GM18861 (cell line): ENCODE data around the gene CAMK2G.
"Not testable (repeated sequence)": the region's sequence is repeated elsewhere in the genome, so short reads cannot be mapped to it uniquely, and the experiment has no call there.

Experiments
- ATAC-seq: cut with Tn5 transposase; IDR thresholded peaks from one replicate; pipeline ENCODE4 v1.9.1; 2021; ENCODE audit not compliant: unreplicated experiment

The CAMK2G gene

DNA sequence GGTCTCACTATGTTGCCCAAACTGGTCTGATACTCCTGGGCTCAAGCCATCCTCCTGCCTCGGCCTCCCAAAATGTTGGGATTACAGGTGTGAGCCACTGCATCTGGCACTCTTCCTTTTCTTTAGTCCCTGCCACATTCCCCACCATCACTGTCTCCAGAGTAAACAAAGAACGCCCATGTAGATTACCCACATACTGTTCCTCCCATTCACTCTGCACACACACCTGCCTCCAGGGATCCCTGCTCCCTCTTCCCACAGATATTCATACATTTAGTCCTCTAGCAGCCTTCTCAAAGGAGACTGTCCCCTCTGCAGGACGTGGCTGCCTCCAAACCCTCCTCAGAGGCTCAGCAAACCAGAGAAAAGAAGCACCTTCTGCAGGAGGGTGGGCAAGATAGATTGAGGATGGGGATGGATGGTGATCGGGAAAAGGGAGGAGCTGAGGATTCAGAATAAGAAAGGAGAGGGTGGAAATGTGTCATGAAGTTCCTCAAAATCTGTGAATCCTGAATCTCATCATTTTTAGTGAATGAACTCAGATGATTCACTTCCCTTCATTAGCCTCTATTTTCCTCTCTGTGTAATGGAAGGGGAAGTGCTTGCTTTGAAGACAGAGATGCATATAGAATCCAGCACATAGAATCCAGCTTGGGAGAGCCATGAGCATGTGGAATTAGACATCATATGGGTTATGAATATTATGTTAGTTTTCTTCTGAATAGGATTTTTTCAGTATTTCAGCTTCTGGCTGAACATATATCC lies 31.1 kb upstream of the CAMK2G start:
- ATAC-seq = no peak

DNA sequence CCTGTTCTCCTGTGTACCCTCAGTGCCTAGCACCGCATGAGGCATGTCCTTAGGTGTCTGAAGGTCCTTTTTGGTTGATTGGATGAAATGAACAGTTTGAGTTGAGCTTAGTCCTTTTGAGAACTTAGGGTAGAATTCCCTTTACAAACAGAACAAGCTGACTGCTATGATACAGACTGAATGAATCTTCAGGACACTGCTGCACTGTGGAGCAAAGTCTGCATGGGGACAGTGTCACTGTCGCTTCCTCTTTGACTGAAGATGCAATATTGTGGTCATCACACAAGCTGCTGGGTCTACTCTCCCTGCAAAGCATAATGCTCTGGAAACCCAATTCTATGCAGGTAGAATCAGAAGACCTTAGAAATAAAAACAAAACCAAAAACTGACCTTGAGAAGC lies 28.0 kb upstream of the CAMK2G start:
- no peak for ATAC-seq

DNA sequence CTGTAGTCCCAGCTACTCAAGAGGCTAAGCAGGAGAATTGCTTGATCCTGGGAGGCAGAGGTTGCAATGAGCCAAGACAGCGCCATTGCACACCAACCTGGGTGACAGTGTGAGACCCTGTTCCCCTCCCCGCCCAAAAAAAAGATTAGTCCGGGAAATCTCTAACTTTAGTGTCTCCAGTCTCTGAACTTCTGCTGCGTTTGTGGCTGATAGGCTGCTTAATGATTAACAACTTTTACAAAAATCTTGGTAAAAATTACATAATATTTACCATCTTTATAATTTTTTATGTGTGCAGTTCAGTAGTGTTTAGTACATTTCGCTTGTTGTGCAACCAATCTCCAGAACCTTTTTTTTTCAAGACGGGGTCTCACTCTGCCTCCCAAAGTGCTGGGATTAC lies 26.9 kb upstream of the CAMK2G start:
- no peak for ATAC-seq

DNA sequence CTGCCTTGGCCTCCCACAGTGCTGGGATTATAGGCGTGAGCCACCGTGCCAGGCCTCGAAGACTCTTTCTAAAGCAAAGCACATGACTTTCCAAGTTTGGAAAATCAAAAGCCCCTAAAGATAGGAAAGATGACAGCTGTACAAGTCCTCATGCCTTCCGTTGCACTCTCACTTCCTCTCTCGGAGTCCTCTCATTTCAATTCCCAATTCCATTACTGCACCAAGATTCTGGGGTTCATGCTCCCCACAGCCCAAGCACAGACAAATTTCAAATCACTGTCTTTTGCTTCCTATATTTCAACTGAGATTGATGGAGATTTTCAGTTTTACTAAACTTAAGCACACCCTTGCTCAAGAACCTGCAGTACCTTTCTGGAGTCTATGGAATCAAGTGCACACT lies 25.7 kb upstream of the CAMK2G start:
- no peak for ATAC-seq

DNA sequence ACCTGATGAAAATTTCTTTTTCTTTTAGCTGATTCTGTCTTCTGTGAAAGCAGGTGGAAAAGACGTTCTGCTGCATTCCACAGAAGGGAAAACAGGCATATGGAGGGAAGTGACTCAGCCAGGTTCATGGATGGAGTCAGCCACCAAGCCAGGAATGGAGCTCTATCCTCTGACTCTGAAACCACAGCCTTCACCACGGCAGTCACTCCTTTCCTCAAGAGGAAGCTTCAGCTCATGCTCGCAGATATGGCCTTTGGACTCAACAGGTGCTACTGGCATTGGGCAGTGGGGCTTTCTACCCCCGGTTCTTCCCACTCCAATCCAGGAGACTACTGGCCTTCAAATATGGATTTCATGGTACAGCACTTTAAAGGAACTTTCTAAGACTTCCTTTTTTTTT lies 25.1 kb upstream of the CAMK2G start:
- ATAC-seq = no peak

DNA sequence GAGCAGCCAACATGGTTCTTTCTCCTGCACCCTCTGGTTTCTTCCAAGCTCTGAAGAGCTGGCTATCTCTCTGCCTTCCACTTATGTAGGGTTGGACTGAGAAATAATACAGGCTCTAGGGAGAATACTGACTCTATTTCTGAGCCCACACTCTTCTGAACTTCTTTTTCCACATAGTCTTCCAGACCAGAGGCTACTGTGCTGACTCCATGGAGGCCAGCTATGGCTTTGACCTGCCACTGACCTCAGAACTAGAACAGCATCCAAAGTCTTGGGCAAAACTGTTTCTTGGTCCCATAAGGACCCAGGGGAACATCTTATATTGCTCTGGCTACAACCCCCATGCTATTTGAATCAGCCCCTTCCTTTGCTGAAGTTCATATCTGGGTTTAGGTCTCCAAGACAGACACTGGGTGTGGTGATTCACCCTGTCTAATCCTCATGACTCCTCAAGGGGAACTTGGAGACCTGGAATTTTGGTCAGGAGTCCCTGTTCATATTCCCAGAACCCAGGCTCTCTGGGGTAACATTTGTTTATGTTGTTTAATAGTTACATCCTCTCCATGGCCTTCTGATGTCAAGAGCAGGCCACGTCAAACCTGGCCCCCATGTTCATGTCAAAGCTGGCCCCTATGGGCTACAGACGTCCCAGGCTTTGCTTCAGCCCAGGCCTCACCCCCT lies 24.5 kb upstream of the CAMK2G start:
- ATAC-seq = no peak

DNA sequence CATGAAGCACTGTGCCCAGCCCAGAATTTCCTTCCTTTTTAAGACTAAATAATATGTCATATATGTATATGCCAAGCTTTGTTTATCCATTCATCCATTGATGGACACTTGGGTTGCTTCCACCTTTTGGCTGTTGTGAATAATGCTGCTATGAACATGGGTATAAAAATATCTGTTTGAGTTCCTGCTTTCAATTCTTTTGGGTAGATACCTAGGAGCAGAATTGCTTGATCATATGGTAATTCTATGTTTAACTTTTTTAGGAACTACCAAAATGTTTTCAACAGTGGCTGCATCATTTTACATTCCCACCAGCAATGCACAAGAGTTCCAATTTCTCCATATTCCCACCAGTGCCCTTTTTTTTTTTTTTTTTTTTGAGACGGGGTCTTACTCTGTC lies 23.3 kb upstream of the CAMK2G start:
- ATAC-seq = no peak

DNA sequence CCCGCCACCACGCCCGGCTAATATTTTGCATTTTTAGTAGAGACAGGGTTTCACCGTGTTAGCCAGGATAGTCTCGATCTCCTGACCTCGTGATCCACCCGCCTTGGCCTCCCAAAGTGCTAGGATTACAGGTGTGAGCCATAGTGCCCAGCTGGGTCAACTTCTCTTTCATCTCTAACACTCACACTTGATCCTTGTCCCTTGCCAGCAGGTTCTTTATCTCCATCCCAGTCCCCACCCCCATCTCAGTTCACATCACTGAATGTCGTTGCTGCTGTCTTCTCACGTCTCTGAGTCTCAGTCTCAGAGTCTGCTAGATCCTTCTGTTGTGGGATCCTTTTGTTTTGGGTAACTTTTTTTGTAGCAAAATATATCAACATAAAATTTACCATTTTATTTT lies 21.0 kb upstream of the CAMK2G start:
- not testable (repeated sequence) for ATAC-seq

DNA sequence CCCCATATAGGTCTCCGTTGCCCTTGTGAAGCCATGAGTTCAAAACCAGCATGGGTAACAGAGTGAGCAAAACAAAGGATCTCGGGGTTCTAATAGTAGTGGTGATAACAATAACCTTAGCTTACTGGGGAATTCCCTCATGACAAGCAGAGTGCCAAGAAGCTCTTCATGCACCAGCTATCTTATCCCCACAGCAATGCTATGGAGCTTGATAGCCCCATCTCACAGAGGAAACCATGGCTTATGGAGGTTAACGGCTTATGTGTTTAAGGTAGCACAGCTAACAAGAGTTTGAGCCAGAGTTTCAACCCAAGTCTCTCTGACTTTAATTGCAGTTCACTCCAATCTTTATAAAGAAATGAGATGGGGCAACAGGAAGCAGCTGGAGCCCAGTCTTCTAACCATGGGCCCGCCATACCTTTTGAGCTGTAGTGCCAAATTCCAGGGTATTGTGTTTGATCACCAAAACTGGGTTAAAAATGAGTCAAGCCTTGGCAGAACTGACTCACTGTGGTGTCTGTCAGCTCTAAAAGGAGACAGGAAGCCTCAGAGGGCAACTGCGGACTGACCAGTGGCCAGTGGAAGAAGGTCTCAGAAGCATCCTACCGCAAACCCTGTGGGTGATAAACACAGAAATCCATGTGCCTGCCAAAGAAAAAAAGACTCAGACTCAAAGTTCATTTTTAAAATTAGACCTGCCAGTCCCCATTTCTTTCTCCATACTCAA lies 20.1 kb upstream of the CAMK2G start:
- no peak for ATAC-seq

DNA sequence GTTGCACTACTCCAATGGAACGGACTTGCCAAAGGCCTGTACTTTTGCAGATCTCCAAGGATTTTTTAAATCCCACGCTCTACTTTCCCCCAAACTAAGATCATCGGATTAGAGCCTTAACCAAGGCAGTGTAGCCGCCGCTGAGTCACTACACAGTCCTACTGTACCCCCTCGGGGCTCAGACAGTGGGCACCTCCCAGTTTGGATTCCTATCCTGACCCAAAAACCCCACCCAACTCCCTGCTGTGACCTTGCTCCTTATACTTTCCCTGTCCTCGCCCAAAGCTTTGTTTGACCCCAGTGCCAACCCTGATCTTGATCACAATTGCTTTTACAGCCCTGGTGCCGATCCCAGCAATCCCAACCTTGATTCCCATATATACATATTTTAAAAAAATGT lies 19.1 kb upstream of the CAMK2G start:
- no peak for ATAC-seq

DNA sequence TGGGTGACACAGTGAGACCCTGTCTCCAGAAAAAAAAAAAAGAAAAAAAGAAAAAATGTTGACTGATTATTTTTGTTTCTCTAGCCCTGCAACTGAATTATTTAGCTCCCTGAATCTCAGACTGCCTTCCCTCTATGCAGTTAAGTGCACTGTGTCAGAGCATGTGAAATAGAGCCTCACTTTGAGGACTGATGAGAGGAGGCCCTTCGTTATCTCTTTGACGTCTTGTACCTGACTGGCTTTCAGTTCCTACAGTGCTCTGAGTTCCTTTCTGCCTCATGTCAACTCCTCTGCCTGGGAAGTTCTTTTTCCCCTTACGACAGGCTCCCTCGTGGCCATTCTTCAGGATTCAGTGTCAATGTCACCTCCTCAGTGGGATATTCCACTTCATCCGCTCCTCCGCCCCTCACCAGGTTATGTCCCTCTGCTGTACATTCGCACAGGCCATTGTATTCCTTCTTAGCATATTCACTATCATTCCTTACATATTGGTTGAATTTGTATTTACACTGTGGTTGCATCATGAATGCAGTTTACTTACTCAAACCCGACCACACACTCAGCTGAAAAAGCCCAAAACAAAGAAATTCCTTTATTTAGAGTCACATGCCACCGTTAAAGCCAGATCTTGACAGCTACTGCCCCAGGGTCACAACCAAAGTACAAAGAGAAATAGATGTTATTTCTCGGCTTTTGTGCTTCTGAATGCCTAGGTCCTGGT lies 18.1 kb upstream of the CAMK2G start:
- no peak for ATAC-seq

DNA sequence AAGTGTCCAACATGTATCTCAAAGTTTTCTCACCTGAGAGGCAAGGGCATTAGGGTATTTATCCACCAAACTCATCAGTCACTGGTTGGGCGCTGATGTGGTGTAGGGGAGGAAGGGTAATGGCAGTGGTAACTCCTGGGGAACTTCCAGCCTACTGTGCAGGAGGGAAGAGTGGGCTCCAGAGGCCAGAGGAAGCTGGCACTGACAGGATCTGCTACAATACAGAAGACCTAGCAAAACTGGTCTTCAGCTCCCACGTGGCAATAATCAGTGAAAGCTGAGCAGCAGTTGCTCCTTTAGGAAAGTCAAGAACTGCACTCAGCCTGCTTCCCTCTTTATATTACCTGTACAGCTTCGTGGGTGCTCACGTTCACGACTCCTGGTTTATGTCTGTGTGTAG lies 17.2 kb upstream of the CAMK2G start:
- no peak for ATAC-seq

DNA sequence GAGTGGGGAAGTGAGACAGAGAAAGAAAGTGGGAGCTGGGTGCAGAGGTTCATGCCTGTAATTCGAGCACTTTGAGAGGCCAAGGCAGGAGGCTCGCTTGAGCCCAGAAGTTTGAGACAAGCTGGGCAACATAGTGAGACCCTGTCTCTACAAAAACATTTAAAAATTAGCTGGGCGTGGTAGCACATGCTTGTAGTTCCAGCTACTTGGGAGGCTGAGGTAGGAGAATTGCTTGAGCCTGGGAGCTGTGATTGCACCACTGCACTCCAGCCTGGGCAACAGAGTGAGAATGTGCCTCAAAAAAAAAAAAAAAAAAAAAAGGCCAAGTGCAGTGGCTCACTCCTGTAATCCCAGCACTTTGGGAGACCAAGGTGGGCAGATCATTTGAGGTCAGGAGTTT lies 16.5 kb upstream of the CAMK2G start:
- not testable (repeated sequence) for ATAC-seq

DNA sequence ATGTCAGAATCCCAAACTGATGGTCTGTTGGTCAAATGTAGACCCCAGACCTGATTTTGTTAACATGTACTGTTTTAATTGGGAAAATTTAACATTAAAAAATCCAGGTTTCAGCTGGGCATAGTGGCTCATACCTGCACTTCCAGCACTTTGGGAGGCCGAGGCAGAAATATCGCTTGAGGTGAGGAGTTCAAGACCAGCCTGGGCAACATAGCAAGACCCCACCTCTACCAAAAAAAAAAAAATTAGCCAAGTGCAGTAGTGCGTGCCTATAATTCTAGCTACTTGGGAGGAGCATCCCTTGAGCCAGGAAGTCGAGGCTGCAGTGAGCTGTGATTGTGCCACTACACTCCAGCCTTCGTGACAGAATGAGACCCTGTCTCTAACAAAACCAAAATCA lies 15.9 kb upstream of the CAMK2G start:
- ATAC-seq = no peak

DNA sequence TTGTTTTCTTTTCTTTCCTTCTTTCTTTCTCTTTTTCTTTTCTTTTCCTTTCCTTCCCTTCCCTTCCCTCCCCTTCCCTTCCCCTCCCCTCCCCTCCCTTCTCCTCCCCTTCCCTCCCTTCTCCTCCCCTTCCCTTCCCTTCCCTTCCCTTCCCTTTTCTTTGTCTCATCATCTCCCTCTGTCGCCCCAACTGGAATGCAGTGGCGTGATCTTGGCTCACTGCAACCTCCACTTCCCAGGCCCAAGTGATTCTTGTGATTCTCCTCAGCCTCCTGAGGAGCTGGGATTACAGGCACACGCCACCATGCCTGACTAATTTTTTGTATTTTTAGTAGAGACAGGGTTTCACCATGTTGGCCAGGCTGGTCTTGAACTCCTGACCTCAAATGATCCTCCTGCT lies 15.1 kb upstream of the CAMK2G start:
- not testable (repeated sequence) for ATAC-seq

DNA sequence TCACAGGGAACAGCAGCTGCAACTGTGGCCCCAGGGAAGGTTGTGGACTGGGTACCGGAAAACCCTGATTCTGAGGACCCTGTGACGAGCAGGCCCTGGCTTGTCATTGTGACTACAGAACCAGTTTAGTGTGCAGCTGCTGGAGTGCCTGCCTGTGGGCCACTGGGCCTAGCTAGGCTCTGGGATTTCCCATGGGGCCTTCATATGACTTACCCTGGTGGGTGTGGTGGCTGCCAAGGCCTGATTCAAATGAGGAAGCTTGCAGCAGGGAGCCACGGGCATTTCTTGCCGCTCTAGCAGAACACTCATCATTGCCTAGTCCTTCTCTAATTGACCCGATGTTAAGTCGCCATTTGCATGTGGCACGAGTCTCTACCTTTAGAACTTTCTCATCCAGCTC lies 14.7 kb upstream of the CAMK2G start:
- ATAC-seq = no peak

DNA sequence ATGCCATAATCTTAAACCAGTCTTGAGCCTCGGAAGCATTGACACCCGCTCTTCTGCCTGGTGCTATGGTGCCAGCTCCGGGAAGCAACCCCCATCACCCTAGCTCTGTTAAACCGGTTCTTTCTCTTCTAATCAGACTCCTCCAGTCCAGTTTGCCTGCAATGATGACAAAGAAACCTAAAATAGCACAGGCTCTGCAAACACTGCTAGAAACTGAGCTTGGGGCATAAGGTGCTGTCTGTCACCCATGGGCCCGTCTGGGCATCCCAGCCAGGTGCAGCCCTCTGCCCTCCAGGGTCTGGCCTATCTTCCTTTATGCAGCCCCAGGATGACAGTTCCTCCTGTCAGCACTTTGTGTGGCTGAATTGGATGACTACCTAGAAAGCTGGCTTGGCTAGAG lies 14.2 kb upstream of the CAMK2G start:
- ATAC-seq = no peak

DNA sequence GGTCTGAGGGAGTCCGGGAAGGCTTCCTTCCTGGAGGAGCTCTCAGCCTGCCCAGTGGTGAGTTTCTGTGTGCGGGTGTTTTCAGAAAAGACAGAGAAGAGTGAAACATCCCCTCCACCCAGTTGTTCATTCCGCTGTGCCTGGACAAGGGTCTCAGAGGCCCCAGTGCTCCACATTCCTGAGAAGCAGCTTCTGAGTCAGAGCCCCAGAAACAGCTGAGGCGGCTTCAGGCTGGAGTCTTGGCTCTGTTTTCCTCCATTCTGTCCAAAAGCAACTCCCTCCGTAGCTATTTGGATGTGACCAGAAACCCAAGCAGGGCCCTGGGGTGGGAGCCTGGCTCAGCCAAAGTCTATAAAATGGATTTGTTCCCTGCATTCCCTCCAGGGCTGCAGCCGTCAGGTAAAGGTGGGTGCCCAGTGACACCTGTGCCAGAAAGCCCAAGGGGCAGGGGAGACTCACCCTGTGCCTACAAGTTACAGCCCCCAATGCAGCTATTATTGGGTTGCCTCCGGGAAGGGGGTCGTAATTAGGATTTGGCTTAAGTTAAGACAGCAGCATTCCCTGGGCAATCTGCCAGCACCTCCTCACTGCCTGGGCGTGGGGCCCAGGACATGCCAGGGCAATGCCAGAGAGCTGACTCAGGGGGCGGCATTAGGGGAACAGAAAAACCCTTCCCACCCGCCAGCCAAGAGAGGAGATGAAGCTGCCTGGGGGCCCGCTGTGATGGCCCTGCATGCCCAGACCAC lies 13.1 kb upstream of the CAMK2G start:
- ATAC-seq = no peak

DNA sequence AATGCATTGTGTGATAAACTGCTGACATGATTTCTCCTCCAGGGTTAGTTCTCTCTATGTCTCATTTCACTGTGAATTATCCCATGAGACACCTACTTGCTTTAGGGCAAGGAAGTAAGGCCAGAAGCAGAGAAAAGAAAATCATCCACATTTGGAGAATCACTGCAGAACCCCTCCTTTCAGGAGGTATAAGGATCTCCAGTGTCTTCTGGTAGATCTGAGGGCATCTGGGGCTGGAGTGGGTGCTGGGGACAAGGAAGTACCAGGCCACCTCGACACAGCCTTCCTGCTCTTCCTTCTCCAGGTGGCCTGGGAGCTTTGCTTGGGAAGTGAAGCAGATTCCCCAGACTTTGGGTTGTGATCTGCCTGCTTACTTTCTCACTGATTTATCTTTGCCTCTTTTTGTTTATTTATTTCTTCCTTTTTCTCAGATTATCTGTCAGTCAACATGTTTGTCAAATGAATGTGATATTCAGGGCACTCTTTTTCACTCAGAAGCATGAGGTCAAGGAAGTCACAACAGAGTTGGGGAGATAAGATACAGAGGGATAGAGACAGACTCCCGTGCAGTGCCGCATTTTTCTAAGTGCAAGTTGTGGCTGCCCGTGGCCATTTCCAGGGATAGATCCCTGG lies 12.4 kb upstream of the CAMK2G start:
- ATAC-seq = no peak

DNA sequence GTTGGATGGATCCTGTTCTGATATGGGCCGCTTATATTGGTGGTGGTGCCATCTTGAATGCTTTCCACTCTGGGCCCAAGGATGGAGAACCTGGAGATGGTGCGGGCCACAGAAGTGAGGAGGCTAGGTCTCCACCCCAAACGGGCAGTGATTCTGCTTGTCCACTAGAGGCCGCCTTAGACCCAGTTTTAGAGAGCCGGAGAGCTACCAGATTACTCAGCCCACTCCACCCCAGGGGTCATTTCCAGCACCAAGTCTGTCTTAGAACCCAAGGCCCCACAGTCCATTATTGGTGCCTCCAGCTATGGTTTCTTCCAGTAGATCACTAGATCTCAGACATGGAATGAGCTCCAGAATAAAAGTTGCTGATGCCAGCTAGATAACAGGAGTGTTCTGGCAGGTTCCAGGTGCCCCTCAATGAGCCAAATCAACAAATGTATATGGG lies 11.8 kb upstream of the CAMK2G start:
- ATAC-seq = peak; percentile 59
